ENCODE data around the gene PLEKHA7. TPM values are rescaled to one million over a fixed set of nuclear protein-coding genes. Genes with fewer than 3 reads are reported as not detected.

The PLEKHA7 gene
- polyA plus RNA-seq, 1 donor (not counting 4 experiments of a cell fraction or from before 2014, with no cell fraction given): 1.4 TPM

- H3K27ac ChIP-seq (ENCODE audit: control insufficient read depth, insufficient read depth, low read length): no peak overlapping the region
- no peaks in the 10 kb centered on the region for H3K4me1 ChIP-seq (ENCODE audit: control insufficient read depth, extremely low read depth, insufficient read depth, low read length)
- dilution Hi-C loops (cut with MboI; ENCODE audit: extremely low pct_ligation_motif_present, low sequenced_read_pairs): no loop called here
- H3K27me3 ChIP-seq (ENCODE audit: control insufficient read depth, extremely low read depth, insufficient read depth, low read length): peaks cover 4% of the 10 kb centered on the region
- H3K79me2 ChIP-seq (ENCODE audit: control insufficient read depth, insufficient read depth, low read length): no peaks in the 10 kb centered on the region
- no peaks in the 10 kb centered on the region for H4K20me1 ChIP-seq (ENCODE audit: control insufficient read depth, extremely low read depth, insufficient read depth, low read length)
- FAIRE-seq (no peak), DNase-seq (ENCODE audit: low read depth, low spot score) (no peak)
- no peak overlapping the region for H3K9ac ChIP-seq (ENCODE audit: control insufficient read depth, extremely low read depth, insufficient read depth, low read length)
- no peak overlapping the region for H2AFZ ChIP-seq (ENCODE audit: control insufficient read depth, low read length)
- H3K36me3 ChIP-seq (ENCODE audit: control insufficient read depth in 2 of 2, extremely low read depth in 1 of 2, insufficient read depth in 2 of 2, low read length in 2 of 2): no peaks in the 10 kb centered on the region
- no peaks in the 10 kb centered on the region for H3K9me1 ChIP-seq (ENCODE audit: control insufficient read depth, extremely low read depth, insufficient read depth, low read length)
- no peak overlapping the region for H3K4me3 ChIP-seq (ENCODE audit: control insufficient read depth in 2 of 3, extremely low read depth in 1 of 3, insufficient read depth in 2 of 3, low read depth in 1 of 3, low read length in 3 of 3)
- TF ChIP-seq EZH2 (IDR thresholded peaks at IDR 0.05; ENCODE audit: low read length) (no peak), CTCF (optimal IDR thresholded peaks at IDR 0.05 in 1 of 3, IDR thresholded peaks at IDR 0.05 in 1 of 3, conservative IDR thresholded peaks at IDR 0.05 in 1 of 3; ENCODE audit: extremely low read depth in 1 of 3, insufficient read depth in 2 of 3, low read length in 3 of 3) (no peak)
- H3K9me3 ChIP-seq (ENCODE audit: control insufficient read depth, low read depth, low read length): no peaks in the 10 kb centered on the region
- H3K4me2 ChIP-seq (ENCODE audit: control insufficient read depth, extremely low read depth, insufficient read depth, low read depth, low read length): no peak overlapping the region
These were observed 46.0 kb downstream of the PLEKHA7 start for GRCh38 chr11:16968196-16968595.

- Histone ChIP-seq H3K36me3 (ENCODE audit: control insufficient read depth in 2 of 2, extremely low read depth in 1 of 2, insufficient read depth in 2 of 2, low read length in 2 of 2) (no peaks in the 10 kb centered on the region), H3K9me1 (ENCODE audit: control insufficient read depth, extremely low read depth, insufficient read depth, low read length) (no peaks in the 10 kb centered on the region), H3K27ac (ENCODE audit: control insufficient read depth, insufficient read depth, low read length) (no peak overlapping the region), H4K20me1 (ENCODE audit: control insufficient read depth, extremely low read depth, insufficient read depth, low read length) (no peaks in the 10 kb centered on the region), H3K9me3 (ENCODE audit: control insufficient read depth, low read depth, low read length) (no peaks in the 10 kb centered on the region), H3K79me2 (ENCODE audit: control insufficient read depth, insufficient read depth, low read length) (no peaks in the 10 kb centered on the region), H3K9ac (ENCODE audit: control insufficient read depth, extremely low read depth, insufficient read depth, low read length) (no peak overlapping the region), H3K4me2 (ENCODE audit: control insufficient read depth, extremely low read depth, insufficient read depth, low read depth, low read length) (no peak overlapping the region), H3K4me1 (ENCODE audit: control insufficient read depth, extremely low read depth, insufficient read depth, low read length) (no peaks in the 10 kb centered on the region), H3K4me3 (ENCODE audit: control insufficient read depth in 2 of 3, extremely low read depth in 1 of 3, insufficient read depth in 2 of 3, low read depth in 1 of 3, low read length in 3 of 3) (no peak overlapping the region), H3K27me3 (ENCODE audit: control insufficient read depth, extremely low read depth, insufficient read depth, low read length) (peaks cover 4% of the 10 kb centered on the region), H2AFZ (ENCODE audit: control insufficient read depth, low read length) (no peak overlapping the region)
- TF ChIP-seq CTCF (optimal IDR thresholded peaks at IDR 0.05 in 1 of 3, IDR thresholded peaks at IDR 0.05 in 1 of 3, conservative IDR thresholded peaks at IDR 0.05 in 1 of 3; ENCODE audit: extremely low read depth in 1 of 3, insufficient read depth in 2 of 3, low read length in 3 of 3): no peak
- no peak for TF ChIP-seq EZH2 (IDR thresholded peaks at IDR 0.05; ENCODE audit: low read length)
- DNase-seq (ENCODE audit: low read depth, low spot score): no peak
- no peak for FAIRE-seq
- dilution Hi-C loops (cut with MboI; ENCODE audit: extremely low pct_ligation_motif_present, low sequenced_read_pairs): no loop called here
These were observed 47.1 kb downstream of the PLEKHA7 start for GRCh38 chr11:16966930-16967671.

Data from keratinocyte (primary cell).